PC-3 (cell line): ENCODE data around the gene U2AF1L4. TPM values are rescaled to one million over a fixed set of nuclear protein-coding genes. Genes with fewer than 3 reads are reported as not detected.

Source experiments
- ATAC-seq: fragments of 200-7000 bp; cut with Tn5 transposase; 2 replicates; pipeline ENCODE4 v1.9.1; 2020; ENCODE audit warnings: mild to moderate bottlenecking, moderate library complexity
- BruUV-seq: library from RNA; stranded (reverse); fragments of 400-500 nt; replicated peaks from 2 replicates; lab custom pipeline; 2021; lab: Mats Ljungman, UMichigan
- CTCF ChIA-PET: fragments of 300-600 bp; sonication (Branson Sonifier 250); formaldehyde crosslinking; loops from one replicate; lab custom pipeline; 2022; ENCODE audit warnings: antibody characterized with exemption; lab: Charles Lee
- POLR2A ChIA-PET: fragments of 300-600 bp; sonication (Branson Sonifier 250); formaldehyde crosslinking; loops from one replicate; lab custom pipeline; 2022; ENCODE audit warnings: antibody characterized with exemption; ENCODE audit not compliant: unreplicated experiment; lab: Charles Lee
- DNase-seq: peaks from one replicate; pipeline ENCODE4 v3.0.0-alpha.2; 2015
- H2AFZ ChIP-seq: fragments of 300-600 bp; sonication (generic); 2 replicates; pipeline ENCODE4 v1.6.0; 2016; ENCODE audit warnings: antibody characterized with exemption, low read length
- H3F3A ChIP-seq: fragments of 300-600 bp; sonication (generic); one replicate; pipeline ENCODE4 v1.6.0; 2017; ENCODE audit warnings: antibody characterized with exemption, low read length, control low read depth, mild to moderate bottlenecking; ENCODE audit not compliant: unreplicated experiment
- H3K27ac ChIP-seq: fragments of 300-600 bp; sonication (generic); 2 replicates; pipeline ENCODE4 v1.5.1; 2016; ENCODE audit warnings: mild to moderate bottlenecking, low read length
- H3K27me3 ChIP-seq: fragments of 300-600 bp; sonication (generic); 2 replicates; pipeline ENCODE4 v1.6.1; 2016; ENCODE audit warnings: low read length, mixed read lengths
- H3K36me3 ChIP-seq: fragments of 300-600 bp; sonication (generic); 2 replicates; pipeline ENCODE4 v1.6.1; 2016; ENCODE audit warnings: low read depth, mixed run types, low read length, mixed read lengths
- H3K4me1 ChIP-seq: fragments of 300-600 bp; sonication (generic); 2 replicates; pipeline ENCODE4 v1.5.1; 2016; ENCODE audit warnings: low read length; ENCODE audit not compliant: insufficient read depth
- H3K4me2 ChIP-seq: fragments of 300-600 bp; sonication (generic); 2 replicates; pipeline ENCODE4 v1.6.0; 2016; ENCODE audit warnings: low read length
- H3K4me3 ChIP-seq: fragments of 300-600 bp; sonication (generic); 2 replicates; pipeline ENCODE4 v1.5.1; 2016; ENCODE audit warnings: mild to moderate bottlenecking, low read length, mixed read lengths
- H3K79me2 ChIP-seq: fragments of 300-600 bp; sonication (generic); 2 replicates; pipeline ENCODE4 v1.6.1; 2017; ENCODE audit warnings: low read length, mixed read lengths
- H3K9ac ChIP-seq: fragments of 300-600 bp; sonication (generic); 2 replicates; pipeline ENCODE4 v1.6.0; 2016; ENCODE audit warnings: mild to moderate bottlenecking, low read length
- H3K9me2 ChIP-seq: fragments of 300-600 bp; sonication (generic); replicated peaks from 2 replicates; pipeline ENCODE4 v1.6.1; 2016; ENCODE audit warnings: mixed run types, low read length, mixed read lengths
- H3K9me3 ChIP-seq: fragments of 300-600 bp; sonication (generic); 2 replicates; pipeline ENCODE4 v1.6.1; 2016; ENCODE audit warnings: low read length, mixed read lengths
- H4K20me1 ChIP-seq: fragments of 300-600 bp; sonication (generic); 2 replicates; pipeline ENCODE4 v1.6.1; 2016; ENCODE audit warnings: low read length, mixed read lengths
- EZH2 ChIP-seq: fragments of 300-600 bp; sonication (generic); IDR thresholded peaks from one replicate; pipeline ENCODE4 v1.6.1; 2017; ENCODE audit warnings: antibody characterized with exemption, mild to moderate bottlenecking, low read length; ENCODE audit not compliant: unreplicated experiment
- EZH2phosphoT487 ChIP-seq: fragments of 300-600 bp; sonication (generic); IDR thresholded peaks from 2 replicates; pipeline ENCODE4 v1.6.1; 2018; ENCODE audit warnings: mild to moderate bottlenecking, antibody characterized with exemption, low read length, borderline replicate concordance
- intact Hi-C: fragments of 100-400 bp; cut with micrococcal nuclease; formaldehyde crosslinking; loops from 2 replicates; pipeline ENCODE4 v1.9.0; 2023
- total RNA-seq: library from RNA; depleted of rRNA; stranded (reverse); fragments of >200 nt; gene quantifications from 2 replicates; pipeline ENCODE4 v1.2.3, GENCODE V29; 2014
- TF ChIP-seq, protein P1 (sequence below): fragments of 300-600 bp; sonication (generic); conservative IDR thresholded peaks from 2 replicates; pipeline ENCODE4 v1.5.1; 2017; ENCODE audit warnings: antibody characterized with exemption, low read depth, mild to moderate bottlenecking, low read length

The U2AF1L4 gene
- total RNA-seq, 1 experiment from 2014 or later: 7.8 TPM

DNA sequence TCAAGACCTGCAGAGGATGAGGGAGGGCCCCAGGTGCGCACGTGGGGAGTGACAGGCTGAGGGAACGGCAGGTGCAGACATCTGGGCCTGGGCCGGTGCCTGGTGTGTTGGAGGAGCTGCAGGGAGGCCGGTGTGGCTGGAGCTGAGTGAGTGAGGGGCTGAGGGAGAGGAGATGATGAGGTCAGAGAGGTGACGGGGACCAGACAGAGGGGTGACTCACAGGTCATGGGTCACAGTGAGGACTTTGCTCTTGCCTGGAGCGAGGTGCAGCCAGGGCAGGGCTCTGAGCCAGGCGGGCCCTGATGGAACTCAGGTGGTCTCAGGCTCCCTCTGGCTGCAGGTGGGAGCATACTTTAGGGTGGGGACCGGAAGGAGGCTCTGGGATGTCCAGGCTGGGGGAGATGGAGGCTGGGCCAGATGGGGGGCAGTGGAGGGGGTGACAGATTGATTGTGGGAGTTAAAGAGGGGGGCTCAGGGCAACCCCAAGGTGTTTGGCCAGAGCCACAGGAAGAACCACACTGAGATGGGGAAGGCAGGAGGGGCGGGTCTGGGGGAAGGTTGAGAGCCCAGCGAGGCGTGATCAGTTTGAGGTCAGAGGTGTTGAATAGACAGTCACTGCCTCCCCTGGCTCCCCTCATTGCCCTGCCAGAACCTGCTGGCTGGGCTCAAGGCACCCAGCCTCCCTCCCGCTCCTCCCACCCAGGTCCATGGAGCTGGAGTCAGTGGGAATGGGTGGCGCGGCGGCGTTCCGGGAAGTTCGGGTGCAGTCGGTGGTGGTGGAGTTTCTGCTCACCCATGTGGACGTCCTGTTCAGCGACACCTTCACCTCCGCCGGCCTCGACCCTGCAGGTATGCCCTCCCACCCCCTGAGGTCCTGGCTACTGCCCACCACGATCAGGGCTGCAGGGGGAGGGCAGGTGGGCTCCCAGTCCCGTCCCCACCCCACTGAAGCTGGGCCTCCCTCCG, 38.5 kb upstream of the U2AF1L4 start:
- TF ChIP-seq EZH2 (no peak), EZH2phosphoT487 (no peak)
- TF ChIP-seq, protein P1, sequence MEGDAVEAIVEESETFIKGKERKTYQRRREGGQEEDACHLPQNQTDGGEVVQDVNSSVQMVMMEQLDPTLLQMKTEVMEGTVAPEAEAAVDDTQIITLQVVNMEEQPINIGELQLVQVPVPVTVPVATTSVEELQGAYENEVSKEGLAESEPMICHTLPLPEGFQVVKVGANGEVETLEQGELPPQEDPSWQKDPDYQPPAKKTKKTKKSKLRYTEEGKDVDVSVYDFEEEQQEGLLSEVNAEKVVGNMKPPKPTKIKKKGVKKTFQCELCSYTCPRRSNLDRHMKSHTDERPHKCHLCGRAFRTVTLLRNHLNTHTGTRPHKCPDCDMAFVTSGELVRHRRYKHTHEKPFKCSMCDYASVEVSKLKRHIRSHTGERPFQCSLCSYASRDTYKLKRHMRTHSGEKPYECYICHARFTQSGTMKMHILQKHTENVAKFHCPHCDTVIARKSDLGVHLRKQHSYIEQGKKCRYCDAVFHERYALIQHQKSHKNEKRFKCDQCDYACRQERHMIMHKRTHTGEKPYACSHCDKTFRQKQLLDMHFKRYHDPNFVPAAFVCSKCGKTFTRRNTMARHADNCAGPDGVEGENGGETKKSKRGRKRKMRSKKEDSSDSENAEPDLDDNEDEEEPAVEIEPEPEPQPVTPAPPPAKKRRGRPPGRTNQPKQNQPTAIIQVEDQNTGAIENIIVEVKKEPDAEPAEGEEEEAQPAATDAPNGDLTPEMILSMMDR: no peak
- Histone ChIP-seq H3K36me3 (no peaks in the 10 kb centered on the region), H2AFZ (no peak overlapping the region), H3K9me3 (no peaks in the 10 kb centered on the region), H3K79me2 (no peaks in the 10 kb centered on the region), H3K27me3 (no peaks in the 10 kb centered on the region), H3K9ac (no peak overlapping the region), H3K27ac (no peak overlapping the region), H3K4me3 (no peak overlapping the region), H4K20me1 (no peaks in the 10 kb centered on the region), H3K9me2 (no peaks in the 10 kb centered on the region), H3K4me2 (no peak overlapping the region), H3K4me1 (no peaks in the 10 kb centered on the region), H3F3A (no peaks in the 10 kb centered on the region)
- DNase-seq (no peak), ATAC-seq (no peak)
- intact Hi-C loops: no loop called here
- ChIA-PET POLR2A (no interaction called here), CTCF (no interaction called here)
- no TSS peak for BruUV-seq

DNA sequence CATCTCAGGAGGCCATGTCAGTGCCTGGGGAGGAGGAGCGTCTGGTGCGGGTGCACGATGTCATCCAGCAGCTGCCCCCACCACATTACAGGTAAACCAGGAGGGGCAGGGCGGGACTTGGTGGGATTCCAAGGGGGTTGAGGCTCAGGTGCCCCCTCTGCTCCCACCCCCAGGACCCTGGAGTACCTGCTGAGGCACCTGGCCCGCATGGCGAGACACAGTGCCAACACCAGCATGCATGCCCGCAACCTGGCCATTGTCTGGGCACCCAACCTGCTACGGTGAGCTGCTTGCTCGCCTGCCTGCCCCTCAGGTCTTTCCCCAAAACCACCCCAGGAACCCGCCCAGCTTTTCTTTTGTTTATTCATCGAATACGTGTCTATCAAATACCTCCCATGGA, 37.4 kb upstream of the U2AF1L4 start:
- H3K36me3 ChIP-seq: no peaks in the 10 kb centered on the region
- H3F3A ChIP-seq: no peaks in the 10 kb centered on the region
- H4K20me1 ChIP-seq: no peaks in the 10 kb centered on the region
- no peak overlapping the region for H3K9ac ChIP-seq
- no TSS peak for BruUV-seq
- no peaks in the 10 kb centered on the region for H3K4me1 ChIP-seq
- ATAC-seq: no peak
- H3K9me2 ChIP-seq: no peaks in the 10 kb centered on the region
- no peak overlapping the region for H3K4me3 ChIP-seq
- intact Hi-C loops: no loop called here
- ChIA-PET POLR2A (no interaction called here), CTCF (no interaction called here)
- no peak overlapping the region for H2AFZ ChIP-seq
- H3K27me3 ChIP-seq: no peaks in the 10 kb centered on the region
- TF ChIP-seq, protein P1: no peak
- TF ChIP-seq EZH2: no peak
- TF ChIP-seq EZH2phosphoT487: no peak
- no peaks in the 10 kb centered on the region for H3K79me2 ChIP-seq
- H3K9me3 ChIP-seq: no peaks in the 10 kb centered on the region
- no peak overlapping the region for H3K4me2 ChIP-seq
- no peak overlapping the region for H3K27ac ChIP-seq
- DNase-seq: no peak

DNA sequence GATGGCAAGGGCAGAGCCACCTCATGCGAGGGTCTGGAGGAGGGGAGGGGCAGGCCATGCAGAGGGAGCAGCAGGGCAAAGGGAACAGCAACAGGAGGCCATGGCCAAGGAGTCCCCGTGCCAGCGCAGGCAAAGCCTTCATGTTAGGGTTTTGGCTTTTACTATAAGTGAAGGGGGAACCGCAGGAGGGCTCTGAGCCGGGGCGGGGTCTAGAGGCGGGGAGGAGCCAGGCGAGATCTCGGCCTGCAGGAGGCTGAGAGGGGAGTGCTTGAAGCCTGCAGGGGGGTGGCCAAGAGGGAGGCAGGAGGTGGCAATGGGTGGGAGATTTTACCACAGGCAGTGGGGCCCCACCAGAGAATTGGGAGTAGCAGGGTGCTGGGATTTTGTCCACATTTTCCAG, 36.4 kb upstream of the U2AF1L4 start:
- DNase-seq: no peak
- no peak for ATAC-seq
- POLR2A ChIA-PET: no interaction called here

More for the DNA sequence above, 36.4 kb upstream of the U2AF1L4 start:
- H3K9me3 ChIP-seq: no peaks in the 10 kb centered on the region
- no peak overlapping the region for H2AFZ ChIP-seq
- no TSS peak for BruUV-seq
- H3K9ac ChIP-seq: no peak overlapping the region
- no peaks in the 10 kb centered on the region for H3K36me3 ChIP-seq
- TF ChIP-seq, protein P1: no peak
- TF ChIP-seq EZH2phosphoT487 (no peak), EZH2 (no peak)
- CTCF ChIA-PET: no interaction called here
- H3K4me2 ChIP-seq: no peak overlapping the region
- H3K4me1 ChIP-seq: no peaks in the 10 kb centered on the region
- intact Hi-C loops: no loop called here
- no peaks in the 10 kb centered on the region for H4K20me1 ChIP-seq
- H3K4me3 ChIP-seq: no peak overlapping the region
- H3K9me2 ChIP-seq: no peaks in the 10 kb centered on the region
- H3K79me2 ChIP-seq: no peaks in the 10 kb centered on the region
- no peaks in the 10 kb centered on the region for H3F3A ChIP-seq
- no peak overlapping the region for H3K27ac ChIP-seq
- H3K27me3 ChIP-seq: no peaks in the 10 kb centered on the region
